Measurements from ENCODE around the gene TRIM45.
A peak's percentile ranks its signal among the peaks of the same experiment; 100 is the strongest.

TRIM45 gene

DNA sequence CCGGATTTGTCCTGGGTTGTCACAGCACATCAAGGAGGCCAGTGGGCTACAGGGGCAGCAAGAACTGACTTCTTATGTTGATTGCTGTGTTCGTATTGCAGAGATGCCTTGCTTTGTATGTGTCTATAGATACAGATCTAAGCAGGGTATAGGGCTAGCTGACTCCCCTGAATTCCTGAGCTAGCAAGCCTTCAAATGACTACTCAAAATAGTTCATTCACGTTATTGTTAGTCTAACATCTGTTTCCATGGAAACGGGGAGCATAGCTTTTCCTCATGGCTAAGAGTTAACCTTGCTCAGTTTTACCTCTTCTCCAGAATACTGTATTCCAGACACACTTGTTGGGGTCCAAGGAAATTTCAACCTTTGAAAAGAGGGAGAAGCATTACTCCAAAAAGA is 24.1 kb downstream of the TRIM45 start:
- DNase-seq, result no peak

DNA sequence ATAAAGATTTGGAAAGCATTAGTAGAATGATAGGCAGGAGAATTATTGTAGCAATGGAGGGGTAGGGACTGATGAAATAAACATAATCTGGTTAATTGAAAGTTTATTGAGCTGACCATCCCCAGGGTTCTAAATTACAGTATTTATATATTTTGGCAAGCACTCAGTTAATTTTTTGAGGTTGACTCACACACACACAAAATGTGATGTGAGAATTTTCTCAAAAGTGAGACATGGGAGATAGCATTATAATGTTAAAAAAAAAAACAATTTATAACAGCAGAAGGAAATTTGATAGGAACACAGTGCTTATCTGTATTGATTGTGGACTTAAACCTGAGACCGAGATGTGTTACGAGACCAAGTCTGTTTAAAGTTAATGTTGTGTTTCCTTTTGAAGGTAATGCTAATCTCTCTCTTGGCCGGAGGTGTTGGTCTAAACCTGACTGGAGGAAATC is 24.6 kb downstream of the TRIM45 start:
- no peak for DNase-seq

DNA sequence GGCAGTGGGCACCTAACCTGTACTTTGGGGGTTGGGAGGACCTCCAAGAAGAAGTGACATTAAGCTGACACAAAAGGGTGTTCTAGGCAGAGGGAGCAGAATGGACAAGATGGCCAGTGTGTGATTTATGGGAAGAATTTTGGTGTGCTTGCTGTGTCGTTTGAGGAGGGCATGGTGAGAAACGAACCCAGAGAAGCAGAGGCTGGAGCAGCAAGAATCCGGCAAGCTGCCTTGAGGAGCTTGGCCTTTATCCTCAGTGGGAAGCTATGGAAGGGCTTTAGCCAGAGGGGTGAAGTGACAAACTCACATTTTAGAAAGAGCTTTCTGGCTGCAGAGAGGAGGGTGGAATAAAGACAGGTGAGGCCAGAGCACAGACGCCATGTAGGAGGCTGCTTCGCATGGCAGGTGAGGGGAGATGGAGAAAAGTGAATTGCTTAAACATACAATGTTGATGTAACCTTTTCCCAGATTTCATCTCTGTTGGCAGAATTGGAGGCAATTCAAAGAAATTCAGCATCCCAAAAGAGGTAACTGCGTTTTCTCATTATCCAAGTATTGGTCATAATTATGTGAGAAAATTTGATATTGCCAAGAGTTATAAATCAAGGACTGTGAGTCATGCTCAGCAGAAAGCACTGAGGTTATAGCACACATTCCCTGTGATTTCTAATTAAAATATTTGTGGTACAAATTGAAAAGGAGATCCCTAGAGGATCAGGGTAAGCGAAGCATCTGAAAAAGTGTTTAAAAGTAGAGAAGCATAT is 26.5 kb downstream of the TRIM45 start:
- no peak for DNase-seq

DNA sequence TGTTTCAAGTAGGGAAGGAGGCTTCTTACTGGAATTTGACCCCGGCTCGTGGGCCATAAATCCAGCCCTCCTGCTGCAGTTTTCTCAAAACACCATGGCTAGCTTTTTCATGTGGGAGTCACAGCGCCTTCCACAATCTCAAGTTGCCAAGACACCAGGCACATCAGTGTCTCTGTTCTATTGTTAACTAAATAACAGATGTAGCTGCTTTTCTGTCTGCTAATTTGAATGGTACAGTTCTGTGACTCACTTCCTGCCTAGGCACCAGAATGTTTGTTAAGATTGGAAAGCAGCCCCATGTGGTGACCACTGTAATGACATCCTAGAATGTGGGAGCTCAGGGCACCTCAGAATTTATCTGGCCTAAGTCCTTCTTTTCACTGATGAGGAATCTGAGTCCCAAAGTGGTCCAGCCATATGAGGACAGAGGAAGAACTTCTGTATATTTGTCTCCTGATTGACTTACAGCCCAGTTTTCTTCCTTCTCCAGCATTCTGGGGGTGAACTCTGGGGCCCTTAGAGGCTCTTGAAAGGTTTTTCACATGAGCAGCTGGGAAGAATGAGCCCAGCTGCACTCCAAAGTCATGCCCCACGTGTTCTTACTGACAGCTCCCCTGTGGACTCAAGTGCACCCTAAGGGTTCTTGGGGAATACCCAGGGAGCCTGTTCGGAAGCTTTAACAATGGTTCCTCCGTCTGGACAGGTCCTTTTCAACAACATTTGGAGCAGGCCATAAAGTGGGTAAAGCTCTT is 27.5 kb downstream of the TRIM45 start:
- peak in 1 of 2 experiments; percentile 12 for DNase-seq

DNA sequence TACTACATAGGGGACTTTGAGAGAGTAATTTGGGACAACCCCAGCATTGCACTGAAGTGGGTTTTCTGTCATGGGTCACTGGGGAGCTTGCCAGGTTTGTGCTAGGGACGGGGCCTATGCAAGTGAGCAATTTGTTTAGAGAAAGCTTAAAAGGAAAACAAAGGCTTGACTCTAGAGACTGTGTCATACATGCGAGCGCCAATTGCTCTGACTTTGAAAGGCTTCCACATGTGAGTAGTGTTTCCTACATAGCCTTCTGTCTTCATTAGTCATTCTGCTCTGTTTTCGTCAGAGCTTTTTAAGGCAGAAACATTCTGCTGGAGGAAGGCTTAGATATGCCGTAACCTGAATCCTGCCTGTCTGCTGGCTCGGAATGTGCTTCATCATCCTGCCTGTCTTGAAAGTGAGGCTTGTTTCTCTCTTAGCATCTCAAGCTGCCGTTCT is 28.4 kb downstream of the TRIM45 start:
- no peak for DNase-seq

DNA sequence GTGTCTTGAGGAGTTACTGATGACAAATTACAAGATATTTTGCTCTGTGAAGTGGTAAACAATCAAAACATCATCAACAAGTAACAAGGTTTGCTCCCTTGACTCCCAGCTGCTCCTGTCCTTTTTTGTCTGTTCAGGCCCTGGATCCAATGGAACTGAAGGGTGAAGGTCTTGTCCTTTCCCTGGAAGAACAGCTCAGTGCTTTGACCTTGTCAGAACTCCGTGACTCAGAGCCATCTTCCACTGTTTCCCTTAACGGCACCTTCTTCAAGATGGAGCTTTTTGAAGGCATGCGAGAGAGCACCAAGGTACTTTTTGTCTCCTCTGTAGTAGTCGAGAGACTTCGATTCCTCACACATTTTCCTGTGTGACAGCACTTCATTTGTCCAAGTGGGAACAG is 29.0 kb downstream of the TRIM45 start:
- DNase-seq, result no peak

DNA sequence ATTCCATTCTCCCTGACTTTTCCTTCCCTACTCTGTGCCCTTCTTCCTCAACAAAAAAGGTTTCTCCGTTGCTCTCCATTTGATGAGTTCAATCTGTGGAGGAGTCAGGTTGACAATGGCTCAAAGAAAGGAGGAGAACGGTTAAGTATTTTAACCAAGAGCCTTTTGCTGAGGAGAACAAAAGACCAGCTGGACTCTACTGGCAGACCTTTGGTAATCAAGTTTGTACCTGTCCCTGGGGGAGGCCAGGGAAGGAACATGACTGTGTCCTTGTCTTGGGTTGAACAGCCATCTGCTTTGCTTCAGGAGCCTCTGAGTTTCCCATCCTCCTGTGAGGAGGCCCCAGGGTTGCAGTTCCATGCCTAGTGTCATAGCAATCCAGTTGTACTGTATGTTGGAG is 31.6 kb downstream of the TRIM45 start:
- no peak for DNase-seq

DNA sequence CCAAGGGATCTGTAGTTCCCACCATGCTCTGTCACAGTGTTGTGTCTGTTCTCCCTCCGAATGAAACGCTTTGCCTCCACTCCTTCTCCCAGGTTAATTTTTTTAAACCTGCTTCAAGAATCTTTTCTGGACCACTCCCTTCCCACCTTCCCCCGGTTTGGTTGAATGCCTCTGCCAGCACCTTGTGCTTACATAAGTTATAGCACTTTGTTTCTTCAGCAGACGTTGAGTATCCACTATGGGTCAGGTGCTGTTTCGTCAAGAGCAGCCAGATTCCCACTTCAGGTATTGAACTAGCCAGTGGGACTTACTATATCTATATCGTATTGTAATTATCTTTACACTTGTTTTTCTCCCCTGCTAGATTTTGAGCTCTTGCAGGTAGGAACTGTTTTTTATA is 33.9 kb downstream of the TRIM45 start:
- no peak for DNase-seq

DNA sequence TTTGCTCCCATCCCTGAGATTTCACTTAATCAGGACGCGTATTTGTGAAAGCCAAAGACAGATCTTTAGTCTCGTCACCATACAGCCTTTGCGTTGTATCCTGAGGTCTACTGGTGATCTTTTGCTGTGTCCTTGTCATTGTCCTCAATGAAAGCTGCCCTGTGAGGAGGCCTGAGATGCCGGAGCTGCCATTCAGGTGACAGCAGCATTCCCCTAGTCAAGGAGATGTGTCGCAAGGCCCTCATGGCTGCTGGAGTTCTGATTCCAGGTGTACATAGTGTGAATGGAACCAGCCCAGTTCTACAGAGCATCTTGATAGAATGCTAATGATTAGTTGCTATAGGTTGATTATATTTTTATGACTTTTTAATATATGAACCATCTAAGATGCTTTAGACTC is 37.3 kb downstream of the TRIM45 start:
- no peak for DNase-seq

DNA sequence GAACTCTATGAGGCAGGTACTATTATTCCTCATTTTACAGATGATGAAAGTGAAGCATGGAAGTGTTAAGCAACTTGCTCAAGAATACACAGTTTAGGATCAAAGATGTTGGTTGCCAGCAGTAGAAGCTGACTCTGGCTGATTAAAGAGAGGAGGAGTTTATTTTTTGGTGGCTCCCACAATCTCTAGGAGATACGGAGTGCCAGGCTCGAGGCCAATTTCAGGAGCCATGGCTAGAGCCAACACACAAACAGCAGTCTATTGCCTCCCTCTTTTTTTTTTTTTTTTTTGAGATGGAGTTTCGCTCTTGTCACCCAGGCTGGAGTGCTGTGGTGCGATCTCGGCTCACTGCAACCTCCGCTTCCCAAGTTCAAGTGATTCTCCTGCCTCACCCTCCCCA is 41.8 kb downstream of the TRIM45 start:
- no peak for DNase-seq

DNA sequence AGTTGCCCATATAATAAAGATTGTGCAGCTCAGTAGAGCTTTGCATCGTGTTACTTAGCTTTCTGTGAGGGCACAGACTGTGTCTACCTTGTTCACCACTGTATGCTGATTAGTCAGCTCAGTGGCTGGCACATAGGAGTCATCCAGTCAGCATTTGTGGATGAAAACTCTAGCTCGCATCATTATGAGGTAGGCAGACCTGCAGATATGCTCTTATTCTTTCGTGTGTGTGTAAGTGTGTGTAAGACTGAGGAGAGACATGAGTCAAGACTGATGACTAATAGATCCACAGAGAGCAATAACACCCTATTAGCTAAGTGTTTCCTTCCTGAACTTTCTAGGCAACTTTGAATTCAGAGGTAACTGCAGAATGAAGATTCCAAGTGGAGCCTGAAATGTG is 44.3 kb downstream of the TRIM45 start:
- DNase-seq, result no peak

DNA sequence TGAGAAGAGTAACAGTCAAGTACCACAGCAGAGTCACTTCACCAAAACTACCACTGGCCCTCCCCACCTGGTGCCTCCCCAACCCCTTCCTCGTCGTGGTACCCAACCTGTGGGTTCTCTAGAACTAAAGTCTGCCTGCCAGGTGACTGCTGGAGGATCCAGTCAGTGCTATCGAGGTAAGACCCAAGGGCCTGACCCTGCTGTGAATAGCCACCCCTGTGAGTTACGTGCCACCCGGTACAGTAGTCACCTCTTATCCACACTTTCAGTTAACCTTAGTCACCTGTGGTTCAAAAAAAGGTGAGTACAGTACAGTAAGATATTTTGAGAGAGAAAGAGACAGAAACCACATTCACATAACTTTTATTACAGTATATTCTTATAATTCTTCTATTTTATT is 44.9 kb downstream of the TRIM45 start:
- DNase-seq, result no peak

DNA sequence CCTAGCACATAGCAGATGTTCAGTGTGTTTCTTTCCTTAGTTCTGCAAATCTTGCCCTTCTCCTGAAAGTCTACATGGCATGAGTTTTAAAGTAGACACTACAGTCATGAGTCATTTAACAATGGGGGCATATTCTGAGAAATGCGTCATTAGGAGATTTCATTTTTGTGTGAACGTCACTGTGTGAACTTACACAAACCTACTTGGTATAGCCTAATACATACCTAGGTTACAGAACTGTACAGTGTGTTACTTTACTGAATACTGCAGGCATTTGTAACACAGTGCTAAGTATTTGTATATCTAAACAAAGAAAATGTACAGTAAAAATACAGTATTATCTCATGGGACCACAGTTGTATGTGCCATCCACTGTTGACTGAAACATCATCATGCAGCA is 51.4 kb downstream of the TRIM45 start:
- DNase-seq, result no peak

DNA sequence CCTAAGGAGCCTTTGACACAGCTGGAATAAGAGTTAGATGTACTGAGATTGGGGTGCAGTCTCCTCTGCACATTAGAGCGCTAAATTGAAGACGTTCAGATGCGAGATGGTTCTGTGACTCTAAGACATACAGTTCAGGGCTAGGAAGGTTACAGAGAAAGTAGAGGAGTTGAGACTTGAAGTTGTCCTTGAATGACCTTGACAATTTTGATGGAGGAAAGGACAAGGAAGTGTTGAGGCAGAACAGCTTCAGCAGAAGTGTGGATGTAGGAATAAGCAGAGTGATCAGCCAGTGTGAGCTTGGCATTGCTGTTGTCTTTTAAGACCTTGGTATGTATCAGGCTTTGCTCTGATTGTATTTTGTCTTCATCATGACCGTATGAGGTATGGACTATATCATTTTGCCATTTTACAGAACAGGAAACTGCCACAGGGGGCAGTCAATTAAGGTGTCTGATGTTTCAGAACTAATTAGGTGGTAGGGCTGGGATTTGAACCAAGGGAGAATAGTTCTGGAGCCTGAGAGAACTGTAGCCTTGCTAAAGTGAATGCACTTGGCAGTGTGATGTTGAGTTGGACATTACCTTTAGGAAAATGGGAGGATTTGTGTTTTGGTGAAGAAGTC is 52.2 kb downstream of the TRIM45 start:
- peak in 1 of 2 experiments; percentile 32 for DNase-seq

DNA sequence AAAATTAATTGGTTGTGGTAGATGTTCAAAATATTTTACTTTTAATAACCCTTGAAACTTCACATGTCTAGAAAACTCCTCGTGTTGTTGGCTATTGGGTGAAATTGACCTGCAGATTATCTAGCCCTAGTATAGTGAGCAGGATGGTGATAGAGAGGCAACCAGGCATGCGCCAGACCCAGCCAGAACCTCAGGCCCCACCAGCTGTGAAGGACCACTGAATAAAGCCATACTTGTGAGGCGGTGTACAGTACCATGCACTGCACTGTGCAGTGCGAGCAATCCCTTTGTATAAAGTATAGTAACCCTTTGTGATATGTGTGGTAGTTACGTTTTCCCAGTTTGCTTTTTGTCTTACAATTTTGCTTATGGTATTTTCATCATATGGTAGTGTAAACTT is 53.0 kb downstream of the TRIM45 start:
- DNase-seq, result no peak

DNA sequence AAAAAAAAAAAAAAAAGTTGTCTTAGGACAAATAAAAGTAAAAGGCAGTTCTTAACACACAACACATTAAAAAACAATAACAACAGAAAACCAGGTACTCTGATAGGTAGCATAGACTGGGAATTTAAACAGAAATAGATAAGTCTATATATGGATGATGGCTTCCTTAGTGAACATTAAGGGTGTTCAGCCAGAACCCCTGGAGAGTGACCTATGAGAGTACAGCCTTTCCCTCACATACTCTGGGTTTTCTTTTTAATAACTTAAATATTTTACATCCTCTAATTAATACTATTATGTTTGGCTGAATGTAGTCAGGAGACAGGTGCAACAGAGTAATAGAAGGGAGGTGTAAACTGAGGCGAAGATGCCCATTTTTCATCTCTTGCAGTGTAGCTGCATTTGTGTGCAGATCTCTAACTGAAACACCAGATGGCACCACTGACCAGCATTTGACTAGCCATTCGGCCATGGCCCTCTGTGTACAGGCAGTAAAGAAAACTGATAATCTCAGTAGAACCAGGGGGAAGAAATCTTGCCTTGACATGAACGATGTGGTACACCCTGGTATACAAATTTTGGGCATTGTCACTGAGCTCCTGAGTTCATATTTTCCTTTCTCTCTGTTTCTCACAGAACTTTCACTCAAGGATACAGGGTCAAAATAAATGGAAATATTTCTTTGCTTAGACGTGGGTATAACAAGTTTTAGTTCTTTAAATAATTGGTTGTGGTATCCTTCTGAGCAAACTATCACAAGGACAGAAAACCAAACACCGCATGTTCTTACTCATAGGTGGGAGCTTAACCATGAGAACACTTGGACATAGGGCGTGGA is 53.8 kb downstream of the TRIM45 start:
- peak; percentile 44 to 55 for DNase-seq

DNA sequence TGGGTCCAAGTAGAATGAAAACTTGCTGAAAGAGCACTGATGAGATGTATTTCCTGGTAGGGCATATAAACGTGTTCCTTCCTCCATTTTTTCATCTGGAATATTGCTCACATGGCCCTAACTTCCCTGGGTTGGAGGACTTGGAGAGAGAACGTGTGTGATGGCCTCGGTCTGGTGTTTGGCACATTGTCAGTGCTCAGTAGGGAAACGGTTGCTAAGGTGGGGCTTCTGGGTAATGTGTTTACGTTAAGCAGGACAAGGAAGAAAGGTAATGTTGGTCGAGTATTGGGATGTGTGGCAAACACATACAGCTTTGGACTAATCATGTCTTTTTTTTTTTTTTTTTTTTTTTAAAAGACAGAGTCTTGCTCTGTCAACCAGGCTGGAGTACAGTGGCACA is 55.2 kb downstream of the TRIM45 start:
- DNase-seq, result no peak

DNA sequence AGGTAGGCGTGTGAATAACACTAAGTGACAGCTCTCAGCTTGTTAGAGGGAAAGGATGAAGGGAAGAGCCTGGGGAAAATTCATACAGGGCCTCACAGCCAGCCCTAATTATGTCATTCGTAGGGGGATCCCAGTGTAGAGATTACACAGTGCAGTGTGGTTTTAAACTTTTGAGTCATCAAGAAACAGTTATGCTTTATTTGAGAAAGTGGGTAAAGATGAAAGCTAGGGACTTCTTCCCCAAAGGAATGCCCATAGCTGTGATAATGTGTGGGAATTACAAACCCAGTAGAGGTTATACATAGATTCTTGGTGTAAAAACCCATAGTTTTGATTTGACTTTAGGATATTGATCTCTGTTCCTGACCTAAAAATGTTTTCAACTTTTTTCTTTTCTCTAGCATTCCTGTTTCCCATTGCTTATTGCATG is 59.5 kb downstream of the TRIM45 start:
- no peak for DNase-seq

All from NCI-H2081 (cell line).